NOMO-1 treated with DMSO at 0.1 percent for 48 hours (cell line): ENCODE results near the gene USP28.
"Not testable (repeated sequence)": the region's sequence is repeated elsewhere in the genome, so short reads cannot be mapped to it uniquely, and the experiment has no call there.

Source experiments
- DNase-seq: peaks from one replicate; lab custom pipeline; 2025; ENCODE audit not compliant: unreplicated experiment; lab: John Stamatoyannopoulos, UW

USP28 gene, protein sequence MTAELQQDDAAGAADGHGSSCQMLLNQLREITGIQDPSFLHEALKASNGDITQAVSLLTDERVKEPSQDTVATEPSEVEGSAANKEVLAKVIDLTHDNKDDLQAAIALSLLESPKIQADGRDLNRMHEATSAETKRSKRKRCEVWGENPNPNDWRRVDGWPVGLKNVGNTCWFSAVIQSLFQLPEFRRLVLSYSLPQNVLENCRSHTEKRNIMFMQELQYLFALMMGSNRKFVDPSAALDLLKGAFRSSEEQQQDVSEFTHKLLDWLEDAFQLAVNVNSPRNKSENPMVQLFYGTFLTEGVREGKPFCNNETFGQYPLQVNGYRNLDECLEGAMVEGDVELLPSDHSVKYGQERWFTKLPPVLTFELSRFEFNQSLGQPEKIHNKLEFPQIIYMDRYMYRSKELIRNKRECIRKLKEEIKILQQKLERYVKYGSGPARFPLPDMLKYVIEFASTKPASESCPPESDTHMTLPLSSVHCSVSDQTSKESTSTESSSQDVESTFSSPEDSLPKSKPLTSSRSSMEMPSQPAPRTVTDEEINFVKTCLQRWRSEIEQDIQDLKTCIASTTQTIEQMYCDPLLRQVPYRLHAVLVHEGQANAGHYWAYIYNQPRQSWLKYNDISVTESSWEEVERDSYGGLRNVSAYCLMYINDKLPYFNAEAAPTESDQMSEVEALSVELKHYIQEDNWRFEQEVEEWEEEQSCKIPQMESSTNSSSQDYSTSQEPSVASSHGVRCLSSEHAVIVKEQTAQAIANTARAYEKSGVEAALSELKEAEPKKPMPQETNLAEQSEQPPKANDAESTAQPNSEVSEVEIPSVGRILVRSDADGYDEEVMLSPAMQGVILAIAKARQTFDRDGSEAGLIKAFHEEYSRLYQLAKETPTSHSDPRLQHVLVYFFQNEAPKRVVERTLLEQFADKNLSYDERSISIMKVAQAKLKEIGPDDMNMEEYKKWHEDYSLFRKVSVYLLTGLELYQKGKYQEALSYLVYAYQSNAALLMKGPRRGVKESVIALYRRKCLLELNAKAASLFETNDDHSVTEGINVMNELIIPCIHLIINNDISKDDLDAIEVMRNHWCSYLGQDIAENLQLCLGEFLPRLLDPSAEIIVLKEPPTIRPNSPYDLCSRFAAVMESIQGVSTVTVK

DNA sequence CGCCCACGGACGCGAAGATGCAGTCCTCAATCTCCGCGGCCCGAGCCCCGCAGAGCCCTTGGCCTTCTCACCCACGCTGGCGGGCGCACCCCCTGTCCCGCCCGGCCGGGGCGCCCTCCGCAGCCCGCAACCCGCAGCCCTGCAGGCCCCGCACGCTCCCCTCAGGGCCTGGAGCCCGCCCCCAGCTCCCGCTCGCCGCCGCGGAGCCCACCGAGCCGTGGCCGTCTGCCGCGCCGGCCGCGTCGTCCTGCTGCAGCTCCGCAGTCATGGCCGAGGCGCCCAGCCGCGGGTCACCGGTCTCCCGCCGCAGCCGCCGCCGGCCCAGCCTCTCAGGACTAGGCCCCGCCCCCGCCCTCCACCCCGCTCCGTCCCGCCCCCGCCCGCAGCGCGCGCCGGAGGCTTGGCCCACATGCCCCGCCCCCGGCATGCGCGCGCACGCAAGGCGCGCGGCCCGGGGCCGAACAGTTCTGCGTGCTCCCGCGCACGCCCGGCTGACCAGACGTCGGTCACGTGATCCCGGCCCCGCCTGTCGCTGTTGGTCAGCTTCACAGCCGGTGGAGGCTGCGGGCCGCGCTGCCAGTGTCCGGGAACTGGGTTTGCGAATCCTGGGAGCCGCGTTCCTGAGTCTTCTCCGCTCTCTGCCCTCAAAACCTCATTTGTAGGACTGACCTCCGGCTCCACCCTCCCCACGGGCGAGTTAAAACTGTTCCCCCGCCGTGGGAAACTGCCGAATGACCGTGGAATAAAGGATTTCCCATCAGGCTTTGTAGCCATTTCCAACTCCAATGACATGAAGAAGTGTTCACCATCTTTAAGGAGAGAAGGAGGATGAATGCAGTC, at the start of gene USP28:
USP28 (minus strand) TSS at position 339 of the 840 bp plus-strand sequence; CDS start at position 268, 71 bp downstream.
- peak; percentile 81 for DNase-seq

DNA sequence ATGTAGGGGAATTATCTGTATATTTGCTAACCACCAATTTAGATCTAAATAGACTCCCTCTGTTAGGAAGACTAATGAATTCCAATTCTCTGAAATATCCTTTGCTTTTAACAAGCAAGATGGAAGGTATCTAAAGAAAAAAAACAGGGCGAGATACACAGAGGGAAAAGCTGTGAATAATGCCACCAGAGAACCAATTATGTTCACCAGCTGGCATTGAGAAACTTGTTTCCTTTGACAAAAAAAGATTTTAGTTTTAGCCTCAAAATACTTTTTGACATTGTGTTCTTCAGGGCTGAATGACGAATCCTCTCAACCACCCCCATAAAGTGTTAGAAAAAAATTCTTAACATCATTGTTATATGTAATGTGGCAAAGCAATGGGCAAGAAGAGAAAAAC, 48.2 kb upstream of the USP28 start:
- no peak for DNase-seq

DNA sequence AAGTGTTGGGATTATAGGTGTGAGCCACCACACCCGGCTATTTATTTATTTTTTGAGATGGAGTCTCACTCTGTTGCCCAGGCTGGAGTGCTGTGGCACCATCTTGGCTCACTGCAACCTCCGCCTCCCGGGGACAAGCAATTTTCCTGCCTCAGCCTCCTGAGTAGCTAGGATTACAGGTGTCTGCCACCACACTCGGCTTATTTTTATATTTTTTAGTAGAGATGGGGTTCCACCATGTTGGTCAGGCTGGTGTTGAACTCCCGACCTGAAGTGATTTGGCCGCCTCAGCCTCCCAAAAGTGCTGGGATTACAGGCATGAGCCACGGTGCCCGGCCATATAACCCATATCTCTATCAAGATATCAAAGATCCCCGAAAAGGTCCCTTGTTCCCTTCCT, 36.1 kb upstream of the USP28 start:
- not testable (repeated sequence) for DNase-seq

DNA sequence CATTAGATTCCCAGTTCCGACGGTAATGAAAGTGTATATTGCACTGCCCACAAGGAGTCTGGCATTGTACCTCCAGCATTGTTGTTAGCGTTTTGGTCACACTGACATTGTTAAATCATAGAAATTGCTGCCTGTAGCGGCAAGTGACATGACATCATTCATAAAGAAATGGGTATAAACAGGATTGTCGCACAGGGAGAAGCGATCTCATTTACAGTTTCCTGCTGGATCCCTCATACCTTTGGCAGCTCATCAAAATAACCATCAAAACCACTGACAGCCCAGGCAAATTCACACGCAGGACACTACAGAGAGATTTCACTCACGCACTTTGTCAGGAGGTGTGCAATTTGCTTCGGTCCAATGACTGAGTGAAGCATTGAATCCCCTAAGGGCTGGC, 32.7 kb upstream of the USP28 start:
- DNase-seq = no peak

DNA sequence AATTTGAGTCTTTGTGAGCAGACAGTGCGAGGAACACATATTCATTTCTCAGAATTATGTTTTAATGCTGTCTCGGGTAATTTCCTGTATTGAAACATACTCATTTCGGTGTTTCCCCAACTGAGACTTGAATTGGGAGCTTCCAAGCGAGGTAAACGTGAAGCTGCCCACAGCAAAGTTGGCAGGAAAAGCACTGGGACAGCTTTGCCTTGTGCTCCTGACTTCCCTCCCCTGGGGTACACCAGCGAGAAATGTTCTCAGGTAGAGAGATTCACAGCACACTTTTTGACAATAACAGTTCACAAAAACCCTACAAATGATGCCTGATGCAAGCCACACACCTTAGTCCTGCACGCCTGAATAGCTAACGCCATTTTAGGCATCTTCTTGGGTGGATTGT, 32.3 kb upstream of the USP28 start:
- DNase-seq = no peak

DNA sequence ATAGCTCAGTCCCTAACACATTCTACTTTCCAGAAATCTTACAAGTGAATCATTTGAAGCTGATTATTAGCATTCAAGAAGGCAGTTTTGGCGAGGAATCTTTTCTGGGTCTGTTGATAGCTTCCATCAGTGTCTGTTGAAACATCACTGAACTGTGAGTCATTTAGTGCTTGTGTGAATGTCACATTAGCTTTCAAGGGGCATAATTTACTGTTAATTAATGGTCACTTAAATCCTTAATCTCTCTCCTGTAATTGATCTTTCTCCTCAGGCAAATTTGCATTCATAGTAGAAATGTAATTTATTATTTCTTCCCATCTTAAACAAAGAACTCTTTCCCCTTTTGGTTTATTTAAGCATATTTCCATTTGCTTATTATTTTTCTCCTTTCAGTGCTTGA, 31.8 kb upstream of the USP28 start:
- DNase-seq = no peak

DNA sequence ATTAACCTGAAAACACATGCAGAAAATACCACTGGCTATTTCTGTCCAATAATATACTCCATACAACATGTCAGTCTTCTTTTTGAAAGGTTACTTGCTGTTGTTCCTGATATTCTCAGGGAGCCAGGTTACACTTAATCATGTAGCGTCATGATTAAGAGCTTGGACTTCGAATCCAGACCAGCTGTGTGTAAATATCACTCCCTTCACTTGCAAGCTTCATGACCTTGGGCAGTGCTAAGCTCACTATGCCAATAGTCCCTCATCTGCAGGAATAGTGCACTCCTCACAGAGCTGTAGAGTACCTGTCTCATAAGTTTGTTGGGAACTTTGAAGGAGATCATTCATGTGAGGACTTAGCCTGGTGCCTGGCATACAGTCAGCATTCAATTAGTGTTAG, 31.1 kb upstream of the USP28 start:
- DNase-seq = no peak

DNA sequence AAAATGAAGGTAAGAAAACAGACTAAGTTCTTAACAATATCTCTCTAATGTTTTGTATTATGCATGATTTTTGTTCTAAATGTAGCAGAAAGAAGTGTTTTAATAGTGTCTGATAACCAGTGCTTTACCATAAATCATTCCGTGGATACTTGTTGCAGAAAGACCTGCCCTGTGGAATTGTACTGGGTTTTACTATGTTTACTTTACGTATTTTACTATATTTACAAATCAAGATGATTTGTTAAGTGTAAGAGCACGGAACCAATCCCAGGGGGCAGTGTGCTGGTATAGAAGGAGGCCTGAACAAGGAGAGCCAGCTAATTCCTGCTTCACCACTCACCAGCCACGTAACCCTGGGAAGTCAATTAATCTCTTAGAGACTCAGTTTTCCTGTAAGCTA, 30.7 kb upstream of the USP28 start:
- no peak for DNase-seq

DNA sequence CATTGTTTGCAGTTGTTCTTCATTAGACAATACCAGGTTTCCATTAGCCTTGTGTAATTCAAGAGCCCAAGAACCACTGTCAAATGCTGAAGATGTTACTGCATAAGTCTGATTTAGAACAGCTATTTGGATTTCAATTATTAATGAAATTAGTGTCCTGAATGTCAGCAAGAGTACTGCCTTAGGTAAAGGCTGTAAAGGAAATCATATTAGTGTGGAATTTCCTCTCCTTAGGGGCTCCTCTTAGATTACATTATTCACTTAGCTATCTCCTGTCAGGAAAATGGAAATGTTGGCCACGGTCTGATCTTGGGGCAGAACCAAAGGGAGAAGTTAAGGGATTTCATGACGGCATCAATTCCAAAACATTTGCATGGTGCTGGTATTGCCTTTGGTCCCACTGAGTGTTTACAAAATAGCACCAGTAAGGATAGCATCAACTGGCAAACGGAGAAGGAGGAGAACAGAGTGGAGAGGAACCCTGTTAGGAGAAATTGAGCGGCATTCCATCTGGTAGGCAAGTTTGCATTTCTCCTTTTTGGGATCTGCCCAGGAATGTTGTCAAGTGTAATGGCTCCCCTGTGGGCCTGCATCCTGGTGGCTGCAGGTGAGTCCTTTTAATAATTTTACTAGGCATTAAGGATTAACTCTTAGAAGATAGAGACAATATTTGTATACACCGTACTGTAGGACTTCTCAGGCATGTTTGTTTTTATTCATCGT, 29.2 kb upstream of the USP28 start, which contains the start of gene HTR3B:
HTR3B (plus strand) TSS at position 418 of the 723 bp plus-strand sequence; CDS start at position 556, 138 bp downstream.
- no peak for DNase-seq

DNA sequence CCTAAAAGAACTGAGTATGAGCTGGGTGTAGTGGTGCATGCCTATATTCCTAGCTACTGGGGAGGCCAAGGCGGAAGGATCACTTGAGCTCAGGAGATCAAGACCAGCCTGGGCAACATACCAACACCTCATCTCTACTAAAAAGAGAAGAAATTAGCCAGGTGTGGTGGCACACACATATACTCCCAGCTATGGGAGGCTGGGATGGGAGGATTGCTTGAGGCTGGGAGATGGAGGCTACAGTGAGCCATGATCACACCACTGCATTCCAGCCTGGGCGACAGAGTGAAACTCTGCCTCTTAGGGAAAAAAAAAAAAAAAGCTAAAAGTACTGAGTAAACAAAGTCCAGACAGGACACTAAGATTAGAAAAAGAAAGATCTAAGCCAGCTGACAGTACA, 25.8 kb upstream of the USP28 start:
- no peak for DNase-seq

DNA sequence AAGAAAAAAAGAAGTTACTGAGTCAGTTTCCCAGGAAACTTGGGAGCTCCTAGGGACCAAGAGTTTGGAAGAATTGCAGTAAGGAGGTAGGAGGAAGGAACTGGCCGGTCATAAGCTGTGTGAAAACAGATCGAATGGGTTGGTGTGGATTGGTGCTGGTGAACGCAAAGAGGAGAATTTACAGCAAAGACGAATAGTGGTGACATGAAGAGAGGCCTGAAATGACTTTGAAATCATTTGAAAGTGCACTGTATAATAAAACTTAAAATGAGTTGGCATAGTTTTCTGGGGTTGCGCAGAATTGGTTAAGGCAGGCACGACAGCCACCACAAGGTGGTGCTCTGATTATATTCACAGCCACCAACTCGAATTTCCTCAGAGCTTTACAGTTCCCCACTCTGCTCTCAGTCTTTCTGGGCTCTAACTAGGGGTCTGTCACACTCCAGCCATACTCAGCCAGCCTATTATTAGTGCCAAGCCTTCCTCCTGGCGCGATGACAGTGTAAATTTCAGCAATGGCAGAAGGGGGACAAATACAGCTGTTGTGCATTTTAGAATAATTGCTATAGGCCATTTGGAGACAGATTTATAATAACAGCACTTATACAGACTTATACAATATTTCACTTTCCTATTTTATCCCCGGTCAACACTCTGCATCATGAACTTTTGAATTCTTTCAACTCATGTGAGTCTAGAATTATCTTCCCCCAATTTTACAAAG, 20.9 kb upstream of the USP28 start:
- peak; percentile 30 for DNase-seq

DNA sequence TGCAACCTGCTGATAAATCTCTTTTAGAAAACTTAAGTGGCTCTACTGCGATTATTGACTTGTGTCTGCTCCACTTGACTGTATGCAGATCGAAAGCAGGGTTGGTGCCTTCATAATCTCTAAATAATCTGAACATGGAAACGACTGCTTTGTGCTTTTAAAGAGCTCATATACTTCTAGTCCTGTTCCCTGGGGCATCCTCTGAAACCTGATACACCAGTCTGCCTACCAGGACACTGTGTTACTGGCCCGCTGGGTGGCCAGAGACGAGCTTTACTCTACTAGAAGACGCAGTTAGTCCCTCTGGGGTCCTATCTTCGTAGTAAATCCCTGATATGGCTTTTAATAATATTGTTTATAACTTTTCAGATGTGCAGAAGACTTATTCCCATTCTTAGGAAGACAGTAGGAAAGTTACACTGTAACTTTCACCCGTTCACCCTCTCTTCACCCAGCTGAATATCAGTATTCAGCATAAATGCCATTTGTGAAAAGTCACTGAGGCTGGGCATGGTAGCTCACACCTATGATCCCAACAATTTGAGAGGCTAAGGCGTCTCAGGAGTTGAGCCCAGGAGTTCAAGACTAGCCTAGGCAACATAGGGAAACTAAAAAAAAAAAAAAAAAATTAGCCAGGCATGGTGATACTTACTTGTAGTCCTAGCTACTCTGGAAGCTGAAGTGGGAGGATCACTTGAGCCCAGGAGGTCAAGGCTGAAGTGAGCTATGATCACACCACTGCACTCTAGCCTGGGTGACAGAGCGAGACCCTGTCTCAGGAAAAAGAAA, 20.2 kb upstream of the USP28 start:
- DNase-seq = no peak

DNA sequence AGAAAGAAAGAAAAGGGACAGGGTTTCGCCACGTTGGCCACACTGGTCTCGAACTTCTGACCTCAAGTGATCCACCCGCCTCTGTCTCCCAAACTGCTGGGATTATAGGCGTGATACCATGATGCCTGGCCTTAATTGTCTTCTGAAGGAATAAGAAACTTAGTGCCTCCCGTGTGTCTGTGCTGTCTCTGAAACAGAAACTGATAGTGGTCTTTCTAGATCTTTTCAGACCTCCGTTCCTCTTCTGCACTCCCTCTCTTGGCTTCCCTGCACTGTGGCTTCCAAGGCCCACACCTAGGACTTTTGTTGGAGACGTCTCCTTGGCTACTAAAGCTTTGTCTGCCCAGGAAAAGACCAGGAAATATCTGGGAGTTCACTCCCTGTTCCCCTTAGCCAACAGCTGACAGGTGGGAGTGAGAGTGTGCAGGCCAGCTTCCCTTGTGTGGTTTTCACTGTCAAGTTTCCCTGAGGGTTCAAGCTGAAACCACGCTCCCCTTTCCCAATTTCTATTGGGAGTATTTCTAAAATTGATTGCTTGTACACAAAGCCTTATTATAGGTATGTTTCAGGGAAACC, 19.1 kb upstream of the USP28 start:
- no peak for DNase-seq

DNA sequence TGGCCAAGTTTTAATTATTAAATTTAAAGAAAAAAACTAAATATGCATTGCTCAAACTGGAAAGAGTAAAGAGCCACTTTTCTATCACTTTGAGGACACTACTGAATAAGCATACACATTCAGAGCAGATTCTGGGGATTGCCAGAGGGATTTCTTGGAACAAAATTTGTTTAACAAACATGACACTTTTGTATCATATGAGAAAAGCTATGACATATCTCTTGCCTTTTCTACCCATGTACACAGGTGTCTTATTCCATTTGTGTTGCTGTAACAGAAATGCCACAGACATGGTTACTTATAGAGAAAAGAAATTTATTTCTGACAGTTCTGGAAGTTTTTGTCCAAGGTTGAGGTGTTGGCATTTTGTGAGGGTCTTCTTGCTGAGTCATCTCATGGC, 13.5 kb upstream of the USP28 start:
- DNase-seq = no peak

DNA sequence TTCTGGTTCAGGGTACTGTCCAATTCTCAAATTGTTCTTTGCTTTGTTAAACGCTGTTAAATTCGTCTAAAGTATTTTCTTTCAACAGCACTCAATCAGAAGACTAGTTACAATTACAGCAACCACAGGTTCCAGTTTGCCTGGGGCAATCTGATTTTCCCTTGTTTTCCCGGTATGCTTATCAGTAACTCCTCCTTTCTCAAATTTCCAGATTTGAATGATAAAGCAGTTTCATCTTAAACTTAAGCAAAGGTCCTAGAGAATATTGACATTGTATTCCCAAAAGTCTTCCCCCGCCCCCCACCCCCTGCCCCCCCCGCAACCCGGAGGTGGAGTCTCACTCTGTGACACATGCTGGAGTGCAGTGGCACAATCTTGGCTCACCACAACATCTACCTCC, 10.5 kb upstream of the USP28 start:
- no peak for DNase-seq

DNA sequence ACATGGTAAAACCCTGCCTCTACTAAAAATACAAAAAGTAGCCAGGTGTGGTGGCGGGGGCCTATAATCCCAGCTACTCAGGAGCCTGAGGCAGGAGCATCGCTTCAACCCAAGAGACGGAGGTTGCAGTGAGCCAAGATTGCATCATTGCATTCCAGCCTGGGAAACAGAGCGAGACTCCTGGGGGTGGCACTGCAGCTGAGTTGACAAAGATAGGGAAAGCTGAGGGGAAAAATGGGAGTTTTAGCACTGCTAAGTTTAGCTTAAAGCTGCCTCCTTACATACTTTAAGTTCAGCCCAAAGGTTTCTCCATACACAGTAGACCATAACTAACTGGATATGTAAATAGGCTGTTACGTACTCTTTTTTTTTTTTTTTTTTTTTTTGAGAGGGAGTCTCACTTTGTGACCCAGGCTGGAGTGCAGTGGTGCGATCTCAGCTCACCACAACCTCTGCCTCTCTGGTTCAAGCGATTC, 9.0 kb upstream of the USP28 start:
- no peak for DNase-seq

DNA sequence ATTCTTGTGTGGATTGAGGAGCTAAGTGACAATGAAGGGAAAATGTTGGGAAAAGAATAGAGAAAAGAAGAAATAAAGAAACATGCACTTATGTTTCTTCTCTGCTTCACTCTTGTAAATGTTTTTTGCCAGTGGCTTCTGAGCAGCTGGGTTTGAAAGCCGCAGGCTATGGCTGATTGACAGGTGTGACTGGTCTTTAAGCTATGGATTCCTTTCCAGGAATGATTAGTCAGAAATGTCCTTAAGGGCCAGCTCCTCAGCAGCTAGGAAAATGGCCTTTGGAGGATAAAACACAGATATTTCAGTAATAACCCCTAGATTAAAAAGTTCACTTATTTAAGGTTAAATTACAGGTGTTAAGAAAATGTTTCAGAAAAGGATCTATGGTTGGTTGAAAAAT, 6.5 kb upstream of the USP28 start:
- no peak for DNase-seq

DNA sequence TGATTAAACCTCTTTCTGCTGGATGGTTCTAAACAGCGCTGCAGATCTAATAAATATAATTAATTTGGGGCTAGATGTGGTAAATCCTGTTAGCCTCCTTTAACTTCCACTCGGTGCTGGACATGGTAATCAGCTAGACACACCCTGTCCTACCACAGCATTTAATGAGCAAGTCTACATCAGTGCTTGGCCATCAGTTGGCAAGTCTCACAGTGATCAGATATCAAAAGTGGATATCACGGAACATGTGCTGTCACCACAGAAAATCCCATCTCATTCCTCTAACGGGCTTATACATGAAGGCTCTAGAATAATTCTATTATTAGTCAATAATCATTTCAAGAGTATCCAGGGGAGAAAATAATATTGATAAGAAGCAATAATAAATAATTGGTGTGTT, 5.6 kb upstream of the USP28 start:
- no peak for DNase-seq
